ENCODE measurements around the gene ANTXR1. TPM values are rescaled to one million over a fixed set of nuclear protein-coding genes. Genes with fewer than 3 reads are reported as not detected.

The ANTXR1 gene
- total RNA-seq, 1 donor from 2014 or later = 69.5 TPM

GRCh38 chr2:69205076-69205475 is 192.1 kb downstream of the ANTXR1 start:
- H3K27ac Mint-ChIP-seq = no peak overlapping the region
- DNase-seq (ENCODE audit: extremely low spot score, unreplicated experiment) = no peak

DNA sequence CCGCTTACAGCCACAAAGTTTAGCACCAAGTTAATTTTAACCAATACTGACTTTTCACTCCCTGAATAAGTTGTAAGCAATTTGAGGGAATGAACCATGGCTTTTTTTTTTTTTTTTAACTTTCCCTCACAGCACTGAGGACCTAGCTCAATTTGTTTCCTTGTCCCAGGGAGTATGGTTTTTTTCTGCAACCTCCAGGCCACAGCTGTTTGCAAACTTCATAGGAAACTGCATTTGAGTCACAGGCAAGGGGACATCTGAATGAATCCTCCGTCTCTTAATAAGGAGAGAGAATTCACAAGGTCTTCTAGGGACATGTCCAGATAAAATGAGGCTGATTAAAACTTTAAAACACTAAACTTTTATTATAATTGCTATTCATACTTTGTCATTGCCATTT is 192.5 kb downstream of the ANTXR1 start:
- peaks cover 20% of the 10 kb centered on the region for H3K36me3 Mint-ChIP-seq
- H3K4me1 Mint-ChIP-seq (ENCODE audit: unreplicated experiment) = no peaks in the 10 kb centered on the region
- TF ChIP-seq, protein P1, sequence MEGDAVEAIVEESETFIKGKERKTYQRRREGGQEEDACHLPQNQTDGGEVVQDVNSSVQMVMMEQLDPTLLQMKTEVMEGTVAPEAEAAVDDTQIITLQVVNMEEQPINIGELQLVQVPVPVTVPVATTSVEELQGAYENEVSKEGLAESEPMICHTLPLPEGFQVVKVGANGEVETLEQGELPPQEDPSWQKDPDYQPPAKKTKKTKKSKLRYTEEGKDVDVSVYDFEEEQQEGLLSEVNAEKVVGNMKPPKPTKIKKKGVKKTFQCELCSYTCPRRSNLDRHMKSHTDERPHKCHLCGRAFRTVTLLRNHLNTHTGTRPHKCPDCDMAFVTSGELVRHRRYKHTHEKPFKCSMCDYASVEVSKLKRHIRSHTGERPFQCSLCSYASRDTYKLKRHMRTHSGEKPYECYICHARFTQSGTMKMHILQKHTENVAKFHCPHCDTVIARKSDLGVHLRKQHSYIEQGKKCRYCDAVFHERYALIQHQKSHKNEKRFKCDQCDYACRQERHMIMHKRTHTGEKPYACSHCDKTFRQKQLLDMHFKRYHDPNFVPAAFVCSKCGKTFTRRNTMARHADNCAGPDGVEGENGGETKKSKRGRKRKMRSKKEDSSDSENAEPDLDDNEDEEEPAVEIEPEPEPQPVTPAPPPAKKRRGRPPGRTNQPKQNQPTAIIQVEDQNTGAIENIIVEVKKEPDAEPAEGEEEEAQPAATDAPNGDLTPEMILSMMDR (conservative IDR thresholded peaks at IDR 0.05) = no peak
- no peak overlapping the region for H3K27ac Mint-ChIP-seq
- DNase-seq (ENCODE audit: extremely low spot score, unreplicated experiment) = no peak
- H3K27me3 Mint-ChIP-seq = no peaks in the 10 kb centered on the region
- no peaks in the 10 kb centered on the region for H3K9me3 Mint-ChIP-seq
- H3K4me3 Mint-ChIP-seq = no peak overlapping the region

More at GRCh38 chr2:69205076-69205475, 192.1 kb downstream of the ANTXR1 start:
- no peaks in the 10 kb centered on the region for H3K9me3 Mint-ChIP-seq
- H3K4me1 Mint-ChIP-seq (ENCODE audit: unreplicated experiment) = no peaks in the 10 kb centered on the region
- H3K4me3 Mint-ChIP-seq = no peak overlapping the region
- peaks cover 21% of the 10 kb centered on the region for H3K36me3 Mint-ChIP-seq
- TF ChIP-seq, protein P1 (conservative IDR thresholded peaks at IDR 0.05) = no peak
- no peaks in the 10 kb centered on the region for H3K27me3 Mint-ChIP-seq

- Mint-ChIP-seq H3K4me1 (ENCODE audit: unreplicated experiment) (no peaks in the 10 kb centered on the region), H3K27me3 (no peaks in the 10 kb centered on the region), H3K9me3 (no peaks in the 10 kb centered on the region), H3K36me3 (peaks cover 20% of the 10 kb centered on the region), H3K27ac (no peak overlapping the region), H3K4me3 (no peak overlapping the region)
- no peak for DNase-seq (ENCODE audit: extremely low spot score, unreplicated experiment)
- TF ChIP-seq, protein P1 (conservative IDR thresholded peaks at IDR 0.05) = peak; percentile 14
Observed at GRCh38 chr2:69208023-69208595, 195.1 kb downstream of the ANTXR1 start.

- Mint-ChIP-seq H3K4me3 (no peak overlapping the region), H3K36me3 (peaks cover 20% of the 10 kb centered on the region), H3K27me3 (no peaks in the 10 kb centered on the region), H3K4me1 (ENCODE audit: unreplicated experiment) (no peaks in the 10 kb centered on the region), H3K9me3 (no peaks in the 10 kb centered on the region), H3K27ac (no peak overlapping the region)
- TF ChIP-seq, protein P1 (conservative IDR thresholded peaks at IDR 0.05) = no peak
- DNase-seq (ENCODE audit: extremely low spot score, unreplicated experiment) = no peak
Observed at GRCh38 chr2:69209482-69209881, 196.5 kb downstream of the ANTXR1 start.

DNA sequence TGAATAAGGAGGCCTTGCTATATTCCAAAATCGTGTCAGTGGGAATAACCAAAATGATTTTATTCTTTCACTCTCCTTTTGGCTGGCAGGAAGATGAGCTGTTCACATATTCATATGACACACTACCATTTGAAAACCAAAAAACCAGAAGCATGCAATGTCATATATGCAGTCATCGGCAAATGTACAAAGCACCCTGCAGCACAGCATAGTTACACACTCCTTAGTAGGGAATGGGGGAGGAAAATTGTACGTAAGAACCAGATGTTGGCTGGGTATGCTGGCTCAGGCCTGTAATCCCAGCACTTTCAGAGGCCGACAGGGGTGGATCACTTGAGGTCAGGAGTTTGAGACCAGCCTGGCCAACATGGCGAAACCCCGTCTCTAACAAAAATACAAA is 197.4 kb downstream of the ANTXR1 start:
- H3K4me1 Mint-ChIP-seq (ENCODE audit: unreplicated experiment) = no peaks in the 10 kb centered on the region
- no peaks in the 10 kb centered on the region for H3K9me3 Mint-ChIP-seq
- DNase-seq (ENCODE audit: extremely low spot score, unreplicated experiment) = no peak
- H3K4me3 Mint-ChIP-seq = no peak overlapping the region
- no peak overlapping the region for H3K27ac Mint-ChIP-seq
- no peaks in the 10 kb centered on the region for H3K27me3 Mint-ChIP-seq
- peaks cover 20% of the 10 kb centered on the region for H3K36me3 Mint-ChIP-seq
- TF ChIP-seq, protein P1 (conservative IDR thresholded peaks at IDR 0.05) = no peak

DNA sequence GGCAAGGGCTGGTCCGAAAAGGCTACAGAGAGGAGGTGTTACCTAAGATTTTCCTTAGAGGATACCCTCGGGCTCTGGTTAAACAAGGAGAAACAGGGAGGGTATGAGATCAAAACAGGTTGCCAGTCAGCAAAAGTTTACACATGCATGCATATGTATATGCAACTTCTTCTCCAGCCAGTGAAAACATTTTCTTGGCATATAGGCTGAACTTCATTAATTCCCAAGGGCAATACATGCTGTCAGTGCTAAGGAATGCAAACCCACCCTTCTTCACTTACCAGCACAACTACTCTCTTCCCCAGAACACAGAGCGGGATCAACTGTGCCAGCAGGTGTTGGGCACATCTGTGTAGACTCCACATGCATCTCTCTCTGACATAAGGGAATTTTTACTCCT is 198.1 kb downstream of the ANTXR1 start:
- no peak overlapping the region for H3K27ac Mint-ChIP-seq
- H3K4me3 Mint-ChIP-seq = no peak overlapping the region
- H3K27me3 Mint-ChIP-seq = no peaks in the 10 kb centered on the region
- TF ChIP-seq, protein P1 (conservative IDR thresholded peaks at IDR 0.05) = no peak
- H3K9me3 Mint-ChIP-seq = no peaks in the 10 kb centered on the region
- H3K4me1 Mint-ChIP-seq (ENCODE audit: unreplicated experiment) = peaks cover 5% of the 10 kb centered on the region
- H3K36me3 Mint-ChIP-seq = peaks cover 24% of the 10 kb centered on the region
- DNase-seq (ENCODE audit: extremely low spot score, unreplicated experiment) = no peak

Data from type B pancreatic cell (in vitro differentiated cells).